Activated T-cell treated with anti-CD3 and anti-CD28 coated beads, Interleukin-2, amount 50 U/mL, for 4 hours (primary cell): ENCODE results near the gene MIA2. TPM values are rescaled to one million over a fixed set of nuclear protein-coding genes. Genes with fewer than 3 reads are reported as not detected.
A peak's percentile ranks its signal among the peaks of the same experiment; 100 is the strongest.
"Not testable (repeated sequence)": the region's sequence is repeated elsewhere in the genome, so short reads cannot be mapped to it uniquely, and the experiment has no call there.

Experiments
- ATAC-seq, 2 donors: fragments of 200-7000 bp; cut with Tn5 transposase; one replicate each; pipeline ENCODE4 v1.10.0; 2021
- DNase-seq: peaks from one replicate; pipeline ENCODE4 v3.0.0-alpha.2; 2020
- H3K27me3 Mint-ChIP-seq: one replicate; pipeline ENCODE4 v1.8.0; 2021; ENCODE audit warnings: low read depth, mixed read lengths
- H3K36me3 Mint-ChIP-seq: one replicate; pipeline ENCODE4 v1.8.0; 2022; ENCODE audit warnings: mixed read lengths; ENCODE audit not compliant: insufficient read depth
- H3K4me1 Mint-ChIP-seq: one replicate; pipeline ENCODE4 v1.8.0; 2021; ENCODE audit warnings: low read depth, mixed read lengths
- H3K4me3 Mint-ChIP-seq: one replicate; pipeline ENCODE4 v1.8.0; 2021; ENCODE audit warnings: mild to moderate bottlenecking, moderate library complexity, mixed read lengths
- H3K9me3 Mint-ChIP-seq: one replicate; pipeline ENCODE4 v1.8.0; 2021; ENCODE audit warnings: mixed read lengths
- total RNA-seq, 3 donors: library from RNA; stranded (reverse); gene quantifications; one replicate each; pipeline ENCODE4 v1.2.1, GENCODE V29; 2021

MIA2 gene
- total RNA-seq, 3 donors from 2014 or later: 14.7 to 19.7 (median 14.8) TPM

GRCh38 chr14:39316830-39317553 is 83.3 kb downstream of the MIA2 start:
- no peak for ATAC-seq
- Mint-ChIP-seq H3K9me3 (no peaks in the 10 kb centered on the region), H3K27me3 (no peaks in the 10 kb centered on the region), H3K4me3 (no peak overlapping the region), H3K36me3 (peaks cover 27% of the 10 kb centered on the region), H3K4me1 (no peaks in the 10 kb centered on the region)
- no peak for DNase-seq

- Mint-ChIP-seq H3K9me3 (no peaks in the 10 kb centered on the region), H3K27me3 (no peaks in the 10 kb centered on the region), H3K4me3 (no peak overlapping the region), H3K4me1 (no peaks in the 10 kb centered on the region), H3K36me3 (peaks cover 28% of the 10 kb centered on the region)
- ATAC-seq (no peak), DNase-seq (no peak)
Observed at GRCh38 chr14:39318574-39318973, 84.9 kb downstream of the MIA2 start.

- H3K27me3 Mint-ChIP-seq: no peaks in the 10 kb centered on the region
- DNase-seq (no peak), ATAC-seq (no peak)
- H3K4me3 Mint-ChIP-seq: no peak overlapping the region
- H3K4me1 Mint-ChIP-seq: no peaks in the 10 kb centered on the region
- H3K9me3 Mint-ChIP-seq: no peaks in the 10 kb centered on the region
- peaks cover 31% of the 10 kb centered on the region for H3K36me3 Mint-ChIP-seq
Observed at GRCh38 chr14:39319381-39319780, 85.7 kb downstream of the MIA2 start.

GRCh38 chr14:39320318-39320717 is 86.6 kb downstream of the MIA2 start:
- no peak for ATAC-seq
- no peak for DNase-seq
- H3K36me3 Mint-ChIP-seq: peaks cover 31% of the 10 kb centered on the region
- no peak overlapping the region for H3K4me3 Mint-ChIP-seq
- H3K9me3 Mint-ChIP-seq: no peaks in the 10 kb centered on the region
- H3K4me1 Mint-ChIP-seq: no peaks in the 10 kb centered on the region
- no peaks in the 10 kb centered on the region for H3K27me3 Mint-ChIP-seq

GRCh38 chr14:39322807-39323206 is 89.1 kb downstream of the MIA2 start:
- Mint-ChIP-seq H3K9me3 (no peaks in the 10 kb centered on the region), H3K27me3 (no peaks in the 10 kb centered on the region), H3K4me3 (no peak overlapping the region), H3K4me1 (no peaks in the 10 kb centered on the region), H3K36me3 (peaks cover 35% of the 10 kb centered on the region)
- DNase-seq: no peak
- ATAC-seq: no peak

GRCh38 chr14:39324097-39324496 is 90.4 kb downstream of the MIA2 start:
- H3K4me3 Mint-ChIP-seq: no peak overlapping the region
- H3K4me1 Mint-ChIP-seq: peaks cover 2% of the 10 kb centered on the region
- no peaks in the 10 kb centered on the region for H3K27me3 Mint-ChIP-seq
- ATAC-seq (no peak), DNase-seq (no peak)
- no peaks in the 10 kb centered on the region for H3K9me3 Mint-ChIP-seq
- H3K36me3 Mint-ChIP-seq: peaks cover 42% of the 10 kb centered on the region

GRCh38 chr14:39339003-39339402 is 105.3 kb downstream of the MIA2 start:
- Mint-ChIP-seq H3K4me3 (no peak overlapping the region), H3K27me3 (no peaks in the 10 kb centered on the region), H3K4me1 (peaks cover 12% of the 10 kb centered on the region), H3K36me3 (peaks cover 33% of the 10 kb centered on the region), H3K9me3 (peaks cover 4% of the 10 kb centered on the region)
- DNase-seq: no peak
- ATAC-seq: no peak

GRCh38 chr14:39341126-39341525 is 107.4 kb downstream of the MIA2 start:
- not testable (repeated sequence) for ATAC-seq, H3K9me3 Mint-ChIP-seq, H3K27me3 Mint-ChIP-seq, DNase-seq, H3K4me3 Mint-ChIP-seq
- Mint-ChIP-seq H3K4me1 (peaks cover 12% of the 10 kb centered on the region), H3K36me3 (peaks cover 36% of the 10 kb centered on the region)

- Mint-ChIP-seq H3K36me3 (peaks cover 35% of the 10 kb centered on the region), H3K4me1 (peaks cover 11% of the 10 kb centered on the region), H3K27me3 (no peaks in the 10 kb centered on the region), H3K9me3 (peaks cover 4% of the 10 kb centered on the region), H3K4me3 (no peak overlapping the region)
- peak in 1 of 2 donors; percentile 34 for ATAC-seq
- no peak for DNase-seq
Observed at GRCh38 chr14:39342768-39343167, 109.1 kb downstream of the MIA2 start.

- peaks cover 4% of the 10 kb centered on the region for H3K9me3 Mint-ChIP-seq
- H3K27me3 Mint-ChIP-seq: no peaks in the 10 kb centered on the region
- ATAC-seq (no peak), DNase-seq (no peak)
- H3K4me3 Mint-ChIP-seq: no peak overlapping the region
- peaks cover 33% of the 10 kb centered on the region for H3K36me3 Mint-ChIP-seq
- H3K4me1 Mint-ChIP-seq: peaks cover 13% of the 10 kb centered on the region
Observed at GRCh38 chr14:39343614-39344013, 109.9 kb downstream of the MIA2 start.

- no peak for DNase-seq
- peaks cover 8% of the 10 kb centered on the region for H3K4me1 Mint-ChIP-seq
- peaks cover 45% of the 10 kb centered on the region for H3K36me3 Mint-ChIP-seq
- no peak for ATAC-seq
- no peak overlapping the region for H3K4me3 Mint-ChIP-seq
- H3K27me3 Mint-ChIP-seq: no peaks in the 10 kb centered on the region
- H3K9me3 Mint-ChIP-seq: peaks cover 9% of the 10 kb centered on the region
Observed at GRCh38 chr14:39350866-39351265, 117.2 kb downstream of the MIA2 start.

GRCh38 chr14:39351708-39352107 is 118.0 kb downstream of the MIA2 start:
- H3K4me3 Mint-ChIP-seq: no peak overlapping the region
- peaks cover 8% of the 10 kb centered on the region for H3K4me1 Mint-ChIP-seq
- DNase-seq (no peak), ATAC-seq (no peak)
- H3K36me3 Mint-ChIP-seq: peaks cover 49% of the 10 kb centered on the region
- H3K9me3 Mint-ChIP-seq: peaks cover 9% of the 10 kb centered on the region
- H3K27me3 Mint-ChIP-seq: no peaks in the 10 kb centered on the region

- not testable (repeated sequence) for H3K4me1 Mint-ChIP-seq, DNase-seq, H3K4me3 Mint-ChIP-seq, H3K27me3 Mint-ChIP-seq, ATAC-seq
- H3K36me3 Mint-ChIP-seq: peaks cover 76% of the 10 kb centered on the region
- peaks cover 17% of the 10 kb centered on the region for H3K9me3 Mint-ChIP-seq
Observed at GRCh38 chr14:39359069-39359468, 125.4 kb downstream of the MIA2 start.

- Mint-ChIP-seq H3K27me3 (no peaks in the 10 kb centered on the region), H3K4me1 (peaks cover 2% of the 10 kb centered on the region), H3K4me3 (no peak overlapping the region), H3K36me3 (peaks cover 76% of the 10 kb centered on the region), H3K9me3 (peaks cover 25% of the 10 kb centered on the region)
- ATAC-seq (no peak), DNase-seq (no peak)
Observed at GRCh38 chr14:39360316-39360715, 126.6 kb downstream of the MIA2 start.

- not testable (repeated sequence) for H3K27me3 Mint-ChIP-seq, H3K4me3 Mint-ChIP-seq, DNase-seq, H3K4me1 Mint-ChIP-seq, ATAC-seq
- Mint-ChIP-seq H3K9me3 (peaks cover 30% of the 10 kb centered on the region), H3K36me3 (peaks cover 77% of the 10 kb centered on the region)
Observed at GRCh38 chr14:39361556-39361955, 127.8 kb downstream of the MIA2 start.
